ENCODE results near the gene SSX3.
"Not testable (repeated sequence)": the region's sequence is repeated elsewhere in the genome, so short reads cannot be mapped to it uniquely, and the experiment has no call there.

DNA sequence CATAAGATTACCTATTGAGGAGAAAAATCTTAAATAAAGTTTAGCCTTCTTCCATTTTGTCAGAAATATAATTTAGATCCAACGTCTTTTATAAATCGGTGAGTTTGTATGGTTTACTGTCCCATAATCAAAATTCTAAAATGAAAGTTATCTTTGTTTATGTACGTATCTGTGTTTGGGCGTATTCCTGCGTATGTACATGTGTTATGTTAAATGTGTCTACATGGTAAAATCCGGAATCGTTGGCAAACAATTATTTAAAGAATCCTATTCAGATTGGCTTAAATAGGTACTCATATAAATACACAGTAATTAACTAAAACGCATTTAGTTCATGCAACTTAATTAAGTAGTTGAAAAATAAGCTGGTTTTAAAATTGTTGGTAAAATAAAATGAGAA, 13.9 kb upstream of the SSX3 start:
- TF ChIP-seq CREM (CRISPR knock-in tag; IDR thresholded peaks at IDR 0.05); ETV6 (CRISPR knock-in tag; IDR thresholded peaks at IDR 0.05); CBFB (CRISPR knock-in tag; IDR thresholded peaks at IDR 0.05; ENCODE audit: low read depth); NFYB (CRISPR knock-in tag; conservative IDR thresholded peaks at IDR 0.05; ENCODE audit: low read depth); SP1 (CRISPR knock-in tag; conservative IDR thresholded peaks at IDR 0.05); KAT7 (CRISPR knock-in tag; IDR thresholded peaks at IDR 0.05; ENCODE audit: borderline replicate concordance); NFATC4 (CRISPR knock-in tag; IDR thresholded peaks at IDR 0.05); ZNF121 (CRISPR knock-in tag; IDR thresholded peaks at IDR 0.05): not testable (repeated sequence)
- TF ChIP-seq, protein P1, sequence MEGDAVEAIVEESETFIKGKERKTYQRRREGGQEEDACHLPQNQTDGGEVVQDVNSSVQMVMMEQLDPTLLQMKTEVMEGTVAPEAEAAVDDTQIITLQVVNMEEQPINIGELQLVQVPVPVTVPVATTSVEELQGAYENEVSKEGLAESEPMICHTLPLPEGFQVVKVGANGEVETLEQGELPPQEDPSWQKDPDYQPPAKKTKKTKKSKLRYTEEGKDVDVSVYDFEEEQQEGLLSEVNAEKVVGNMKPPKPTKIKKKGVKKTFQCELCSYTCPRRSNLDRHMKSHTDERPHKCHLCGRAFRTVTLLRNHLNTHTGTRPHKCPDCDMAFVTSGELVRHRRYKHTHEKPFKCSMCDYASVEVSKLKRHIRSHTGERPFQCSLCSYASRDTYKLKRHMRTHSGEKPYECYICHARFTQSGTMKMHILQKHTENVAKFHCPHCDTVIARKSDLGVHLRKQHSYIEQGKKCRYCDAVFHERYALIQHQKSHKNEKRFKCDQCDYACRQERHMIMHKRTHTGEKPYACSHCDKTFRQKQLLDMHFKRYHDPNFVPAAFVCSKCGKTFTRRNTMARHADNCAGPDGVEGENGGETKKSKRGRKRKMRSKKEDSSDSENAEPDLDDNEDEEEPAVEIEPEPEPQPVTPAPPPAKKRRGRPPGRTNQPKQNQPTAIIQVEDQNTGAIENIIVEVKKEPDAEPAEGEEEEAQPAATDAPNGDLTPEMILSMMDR (IDR thresholded peaks at IDR 0.05), result not testable (repeated sequence)
- TF ChIP-seq, protein P2, sequence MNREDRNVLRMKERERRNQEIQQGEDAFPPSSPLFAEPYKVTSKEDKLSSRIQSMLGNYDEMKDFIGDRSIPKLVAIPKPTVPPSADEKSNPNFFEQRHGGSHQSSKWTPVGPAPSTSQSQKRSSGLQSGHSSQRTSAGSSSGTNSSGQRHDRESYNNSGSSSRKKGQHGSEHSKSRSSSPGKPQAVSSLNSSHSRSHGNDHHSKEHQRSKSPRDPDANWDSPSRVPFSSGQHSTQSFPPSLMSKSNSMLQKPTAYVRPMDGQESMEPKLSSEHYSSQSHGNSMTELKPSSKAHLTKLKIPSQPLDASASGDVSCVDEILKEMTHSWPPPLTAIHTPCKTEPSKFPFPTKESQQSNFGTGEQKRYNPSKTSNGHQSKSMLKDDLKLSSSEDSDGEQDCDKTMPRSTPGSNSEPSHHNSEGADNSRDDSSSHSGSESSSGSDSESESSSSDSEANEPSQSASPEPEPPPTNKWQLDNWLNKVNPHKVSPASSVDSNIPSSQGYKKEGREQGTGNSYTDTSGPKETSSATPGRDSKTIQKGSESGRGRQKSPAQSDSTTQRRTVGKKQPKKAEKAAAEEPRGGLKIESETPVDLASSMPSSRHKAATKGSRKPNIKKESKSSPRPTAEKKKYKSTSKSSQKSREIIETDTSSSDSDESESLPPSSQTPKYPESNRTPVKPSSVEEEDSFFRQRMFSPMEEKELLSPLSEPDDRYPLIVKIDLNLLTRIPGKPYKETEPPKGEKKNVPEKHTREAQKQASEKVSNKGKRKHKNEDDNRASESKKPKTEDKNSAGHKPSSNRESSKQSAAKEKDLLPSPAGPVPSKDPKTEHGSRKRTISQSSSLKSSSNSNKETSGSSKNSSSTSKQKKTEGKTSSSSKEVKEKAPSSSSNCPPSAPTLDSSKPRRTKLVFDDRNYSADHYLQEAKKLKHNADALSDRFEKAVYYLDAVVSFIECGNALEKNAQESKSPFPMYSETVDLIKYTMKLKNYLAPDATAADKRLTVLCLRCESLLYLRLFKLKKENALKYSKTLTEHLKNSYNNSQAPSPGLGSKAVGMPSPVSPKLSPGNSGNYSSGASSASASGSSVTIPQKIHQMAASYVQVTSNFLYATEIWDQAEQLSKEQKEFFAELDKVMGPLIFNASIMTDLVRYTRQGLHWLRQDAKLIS (CRISPR knock-in tag; IDR thresholded peaks at IDR 0.05; ENCODE audit: borderline replicate concordance), result not testable (repeated sequence)

All from WTC11 (cell line).